Colonic mucosa (tissue), 4 donors: Measurements from ENCODE around the gene RAB40B. TPM values are rescaled to one million over a fixed set of nuclear protein-coding genes. Genes with fewer than 3 reads are reported as not detected.
"Not testable (repeated sequence)": the region's sequence is repeated elsewhere in the genome, so short reads cannot be mapped to it uniquely, and the experiment has no call there.

Experiments
- DNase-seq: peaks from one replicate; pipeline ENCODE4 v3.0.0-alpha.2; 2020
- H3K27ac ChIP-seq: fragments of 200-600 bp; one replicate; pipeline ENCODE4 v1.8.0; 2021
- H3K27me3 ChIP-seq: fragments of 200-600 bp; one replicate; pipeline ENCODE4 v1.8.0; 2021
- H3K36me3 ChIP-seq: fragments of 200-600 bp; one replicate; pipeline ENCODE4 v1.8.0; 2021
- H3K4me1 ChIP-seq: fragments of 200-600 bp; one replicate; pipeline ENCODE4 v1.8.0; 2021; ENCODE audit warnings: mild to moderate bottlenecking
- H3K4me3 ChIP-seq: fragments of 200-600 bp; one replicate; pipeline ENCODE4 v1.8.0; 2021
- H3K9ac ChIP-seq, 2 donors: one replicate each; pipeline ENCODE4 v1.7.0; 2013; ENCODE audit warnings: control low read depth in 2 of 2, low read depth in 2 of 2, low read length in 2 of 2
- H3K9me3 ChIP-seq: fragments of 200-600 bp; one replicate; pipeline ENCODE4 v1.8.0; 2021
- intact Hi-C: fragments of 100-400 bp; cut with DNase I; formaldehyde crosslinking; loops from one replicate; pipeline ENCODE4 v1.14.1; 2022
- total RNA-seq, 2 donors: library from RNA; stranded (reverse); fragmentation: NEBNext Ultra II Directional in 1 of 2; extraction: Animal tissue kit (Norgen Biotek cat#: 25700) in 1 of 2; gene quantifications; one replicate each; pipeline ENCODE4 v1.2.1, GENCODE V29; 2021
- TF ChIP-seq, protein P1 (sequence below): fragments of 200-600 bp; IDR thresholded peaks from one replicate; pipeline ENCODE4 v1.8.0; 2022; ENCODE audit warnings: antibody characterized with exemption, mild to moderate bottlenecking
- donor health status: healthy.
- donor health status: DM: no; HTN: no; CAD: no.
- donor health status: DM: no; HTN: no; CAD: no.

RAB40B gene
- total RNA-seq, 2 donors from 2014 or later: 34.7 to 35.8 TPM

DNA sequence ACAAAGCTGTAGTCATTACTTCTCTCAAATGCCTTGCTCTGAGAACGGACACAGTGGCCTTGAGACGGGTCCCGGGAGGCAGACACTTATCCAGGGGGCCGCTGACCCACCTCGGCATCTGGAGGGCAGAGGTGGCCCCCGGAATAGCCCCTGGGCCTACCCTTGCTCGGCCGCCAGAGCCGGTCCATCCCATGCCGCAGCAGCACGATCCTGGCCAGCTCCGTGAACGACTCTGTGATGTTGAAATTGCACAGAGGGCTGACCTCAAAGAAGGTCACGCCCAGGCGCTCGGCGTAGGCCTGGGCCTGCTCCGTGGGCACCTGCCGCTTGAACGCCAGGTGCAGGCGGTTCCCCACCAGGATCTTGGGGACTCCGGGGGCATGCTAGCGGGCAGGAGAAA is 40.2 kb downstream of the RAB40B start:
- no peaks in the 10 kb centered on the region for H3K36me3 ChIP-seq
- H3K9me3 ChIP-seq: no peaks in the 10 kb centered on the region
- H3K4me1 ChIP-seq: no peaks in the 10 kb centered on the region
- H3K9ac ChIP-seq: no peak overlapping the region
- no peak for DNase-seq
- intact Hi-C loops: no loop called here
- H3K4me3 ChIP-seq: no peak overlapping the region
- TF ChIP-seq, protein P1, sequence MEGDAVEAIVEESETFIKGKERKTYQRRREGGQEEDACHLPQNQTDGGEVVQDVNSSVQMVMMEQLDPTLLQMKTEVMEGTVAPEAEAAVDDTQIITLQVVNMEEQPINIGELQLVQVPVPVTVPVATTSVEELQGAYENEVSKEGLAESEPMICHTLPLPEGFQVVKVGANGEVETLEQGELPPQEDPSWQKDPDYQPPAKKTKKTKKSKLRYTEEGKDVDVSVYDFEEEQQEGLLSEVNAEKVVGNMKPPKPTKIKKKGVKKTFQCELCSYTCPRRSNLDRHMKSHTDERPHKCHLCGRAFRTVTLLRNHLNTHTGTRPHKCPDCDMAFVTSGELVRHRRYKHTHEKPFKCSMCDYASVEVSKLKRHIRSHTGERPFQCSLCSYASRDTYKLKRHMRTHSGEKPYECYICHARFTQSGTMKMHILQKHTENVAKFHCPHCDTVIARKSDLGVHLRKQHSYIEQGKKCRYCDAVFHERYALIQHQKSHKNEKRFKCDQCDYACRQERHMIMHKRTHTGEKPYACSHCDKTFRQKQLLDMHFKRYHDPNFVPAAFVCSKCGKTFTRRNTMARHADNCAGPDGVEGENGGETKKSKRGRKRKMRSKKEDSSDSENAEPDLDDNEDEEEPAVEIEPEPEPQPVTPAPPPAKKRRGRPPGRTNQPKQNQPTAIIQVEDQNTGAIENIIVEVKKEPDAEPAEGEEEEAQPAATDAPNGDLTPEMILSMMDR: no peak
- no peaks in the 10 kb centered on the region for H3K27me3 ChIP-seq
- H3K27ac ChIP-seq: no peak overlapping the region

DNA sequence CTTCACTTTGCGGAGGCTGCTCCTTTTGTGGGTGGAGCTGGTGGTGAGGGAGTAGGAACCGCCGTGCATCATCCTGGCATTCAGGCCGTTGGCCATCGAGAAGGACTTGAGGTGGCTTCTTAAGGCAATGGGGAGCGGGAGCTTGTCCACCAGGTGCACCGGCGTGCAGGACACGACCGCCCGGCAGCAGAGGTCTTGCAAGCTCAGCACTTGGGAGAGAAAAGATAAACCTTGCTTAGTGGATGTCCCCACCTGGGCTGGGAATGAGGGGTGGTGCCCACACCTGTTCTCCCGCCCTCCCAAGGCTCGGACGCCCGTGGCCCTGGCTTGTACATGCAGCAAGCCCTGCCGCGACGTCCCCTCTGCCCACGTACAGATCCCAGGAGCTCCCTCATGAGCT is 40.6 kb downstream of the RAB40B start:
- Histone ChIP-seq H3K9me3 (no peaks in the 10 kb centered on the region), H3K27me3 (no peaks in the 10 kb centered on the region), H3K36me3 (no peaks in the 10 kb centered on the region), H3K4me3 (no peak overlapping the region), H3K27ac (no peak overlapping the region), H3K9ac (no peak overlapping the region), H3K4me1 (no peaks in the 10 kb centered on the region)
- no peak for DNase-seq
- TF ChIP-seq, protein P1: no peak
- intact Hi-C loops: no loop called here

DNA sequence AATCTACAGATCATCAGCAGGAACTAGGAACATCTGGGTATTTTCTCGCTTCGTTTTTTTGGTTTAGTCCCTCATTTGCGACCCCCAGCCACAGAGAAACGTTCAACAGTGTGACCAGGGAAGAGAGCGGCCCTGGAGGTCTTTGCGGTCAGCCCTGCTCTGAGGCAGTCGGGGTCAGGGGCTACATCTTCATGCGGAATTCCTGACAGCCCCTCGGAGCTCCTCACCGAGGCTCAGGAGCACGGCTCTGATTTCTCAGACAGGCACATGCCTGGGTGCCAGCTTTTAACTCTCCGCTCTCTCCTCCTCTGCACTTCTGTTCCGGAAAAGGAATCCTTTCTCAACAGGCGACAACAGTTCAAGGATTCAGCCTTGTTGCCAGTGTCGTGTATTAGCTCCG is 42.2 kb downstream of the RAB40B start:
- Histone ChIP-seq H3K4me3 (no peak overlapping the region), H3K36me3 (no peaks in the 10 kb centered on the region), H3K27me3 (no peaks in the 10 kb centered on the region), H3K4me1 (no peaks in the 10 kb centered on the region), H3K9me3 (no peaks in the 10 kb centered on the region), H3K27ac (no peak overlapping the region), H3K9ac (peak overlapping the region in 1 of 2 donors; percentile 5)
- no peak for DNase-seq
- intact Hi-C loops: no loop called here
- TF ChIP-seq, protein P1: no peak

DNA sequence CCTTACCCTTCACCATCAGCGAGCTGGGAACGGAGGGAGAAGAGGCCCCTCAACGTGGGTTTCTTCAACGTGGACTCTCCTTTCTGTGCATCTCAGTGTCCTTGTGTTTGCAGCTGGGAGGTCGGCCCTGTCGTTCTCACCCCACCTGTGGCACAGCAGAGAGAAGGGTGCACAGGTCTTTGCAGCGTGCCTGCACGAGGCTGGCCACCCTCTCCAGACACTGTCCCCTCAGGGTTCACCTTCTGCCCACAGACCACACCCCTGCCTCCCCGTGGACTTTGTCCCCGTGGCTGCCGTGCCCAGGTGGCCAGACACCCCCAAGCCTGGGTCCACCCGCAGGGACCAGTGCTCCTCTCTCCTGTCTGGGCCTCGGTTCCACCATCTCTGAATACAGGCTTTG is 43.0 kb downstream of the RAB40B start:
- Histone ChIP-seq H3K4me1 (no peaks in the 10 kb centered on the region), H3K27me3 (no peaks in the 10 kb centered on the region), H3K27ac (peak overlapping the region; percentile 80), H3K4me3 (peak overlapping the region; percentile 0), H3K9me3 (no peaks in the 10 kb centered on the region), H3K9ac (peak overlapping the region; percentile 20 to 81), H3K36me3 (no peaks in the 10 kb centered on the region)
- TF ChIP-seq, protein P1: no peak
- DNase-seq: peak; percentile 80
- intact Hi-C loops: no loop called here

DNA sequence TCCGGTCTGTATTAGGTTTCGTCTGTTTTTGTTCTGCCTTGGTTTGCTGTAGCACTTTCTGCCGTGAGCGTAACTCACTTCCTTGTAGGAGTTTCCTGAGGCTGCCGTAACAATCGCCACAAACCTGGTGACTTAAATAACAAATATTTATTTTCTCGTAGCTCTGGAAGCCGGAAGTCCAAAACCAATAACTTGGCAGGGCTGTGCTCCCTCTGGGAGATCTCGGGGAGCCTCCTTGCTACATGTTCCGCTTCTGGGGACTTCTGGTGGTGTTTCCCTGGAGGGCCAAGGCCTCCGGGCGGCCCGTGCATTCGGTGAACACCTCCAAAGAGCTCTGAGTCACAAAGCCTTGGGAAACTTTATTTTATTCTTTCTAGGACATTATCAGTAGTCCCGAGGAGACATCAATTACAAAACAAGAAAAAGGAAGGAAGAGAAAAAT is 43.4 kb downstream of the RAB40B start:
- Histone ChIP-seq H3K4me1 (no peaks in the 10 kb centered on the region), H3K9me3 (no peaks in the 10 kb centered on the region), H3K4me3 (peak overlapping the region; percentile 0), H3K27me3 (no peaks in the 10 kb centered on the region), H3K9ac (peak overlapping the region in 1 of 2 donors; percentile 81), H3K36me3 (no peaks in the 10 kb centered on the region), H3K27ac (peak overlapping the region; percentile 80)
- TF ChIP-seq, protein P1: no peak
- peak; percentile 66 for DNase-seq
- intact Hi-C loops: no loop called here

DNA sequence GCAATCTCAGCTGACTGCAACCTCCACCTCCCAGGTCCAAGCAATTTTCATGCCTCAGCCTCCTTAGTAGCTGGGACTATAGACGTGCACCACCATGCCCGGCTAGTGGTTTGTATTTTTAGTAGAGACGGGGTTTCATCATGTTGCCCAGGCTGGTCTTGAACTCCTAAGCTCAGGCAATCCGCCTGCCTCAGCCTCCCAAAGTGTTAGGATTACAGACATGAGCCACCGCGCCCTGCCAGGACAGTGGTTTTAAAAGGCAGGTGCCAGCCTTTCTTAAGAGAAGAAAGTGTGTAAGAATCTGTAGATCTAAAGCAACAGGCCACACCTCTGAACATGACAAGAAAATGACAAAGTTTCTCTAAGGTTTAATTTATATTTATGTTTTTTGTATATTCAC is 43.9 kb downstream of the RAB40B start:
- peak overlapping the region; percentile 80 for H3K27ac ChIP-seq
- H3K4me3 ChIP-seq, intact Hi-C loops, H3K36me3 ChIP-seq, H3K27me3 ChIP-seq, DNase-seq, H3K4me1 ChIP-seq, H3K9me3 ChIP-seq: not testable (repeated sequence)
- H3K9ac ChIP-seq: peak overlapping the region in 1 of 2 donors; percentile 81
